HepG2 (cell line): Measurements from ENCODE around the gene GDF2. TPM values are rescaled to one million over a fixed set of nuclear protein-coding genes. Genes with fewer than 3 reads are reported as not detected.

Source experiments
- ATAC-seq: fragments of 200-7000 bp; cut with Tn5 transposase; 3 replicates; pipeline ENCODE4 v1.9.1; 2020; ENCODE audit warnings: mild to moderate bottlenecking, moderate library complexity
- BruUV-seq: library from RNA; stranded (reverse); fragments of 400-500 nt; replicated peaks from 2 replicates; lab custom pipeline; 2021; lab: Mats Ljungman, UMichigan
- CTCF ChIA-PET: fragments of 300-600 bp; formaldehyde crosslinking; extraction: SDS; loops from one replicate; lab custom pipeline; 2021; ENCODE audit warnings: low total read pairs, inconsistent platforms, low intra/inter-chr PET ratio; lab: Yijun Ruan, JAX
- POLR2A ChIA-PET: fragments of 350-600 bp; sonication (Branson Sonifier 250); formaldehyde crosslinking; loops from one replicate; lab custom pipeline; 2020; ENCODE audit warnings: antibody characterized with exemption, inconsistent platforms; lab: Yijun Ruan, JAX
- DNase-seq: peaks from one replicate; pipeline ENCODE4 v3.0.0-alpha.2; 2015; ENCODE audit warnings: low spot score
- FAIRE-seq: peaks from 3 replicates; lab custom pipeline; 2011; peaks lifted over from hg19 to GRCh38; lab: Jason Lieb, UNC
- H2AFZ ChIP-seq: one replicate; pipeline ENCODE4 v1.6.1; 2011; ENCODE audit warnings: low read length, inconsistent platforms
- H3K27ac ChIP-seq: fragments of 300-600 bp; 3 replicates; pipeline ENCODE4 v1.8.0; 2011; ENCODE audit warnings: mixed run types, mild to moderate bottlenecking, mixed read lengths, low read length, inconsistent platforms; ENCODE audit not compliant: insufficient read depth; ENCODE audit errors: extremely low read length
- H3K27me3 ChIP-seq, 2 experiments: fragments of 200-600 bp in 1 of 2; 2 replicates in 1 of 2; 3 replicates in 1 of 2; pipeline versions ENCODE4 v1.6.0 to v1.8.0; 2011; ENCODE audit warnings: low read length in 2 of 2, mild to moderate bottlenecking in 2 of 2, moderate library complexity in 2 of 2, inconsistent platforms in 1 of 2; ENCODE audit not compliant: insufficient read depth in 2 of 2, control insufficient read depth in 1 of 2
- H3K36me3 ChIP-seq, 2 experiments: fragments of 200-600 bp in 1 of 2; replicated peaks in 1 of 2; 2 replicates in 1 of 2; 3 replicates in 1 of 2; pipeline versions ENCODE4 v1.5.1 to v1.8.0; 2011; ENCODE audit warnings: low read length in 2 of 2, inconsistent platforms in 1 of 2; ENCODE audit not compliant: insufficient read depth in 2 of 2, control insufficient read depth in 1 of 2
- H3K4me1 ChIP-seq: 2 replicates; pipeline ENCODE4 v1.5.1; 2012; ENCODE audit warnings: low read length, inconsistent platforms; ENCODE audit not compliant: insufficient read depth
- H3K4me2 ChIP-seq: 2 replicates; pipeline ENCODE4 v1.6.0; 2011; ENCODE audit warnings: low read depth, low read length, inconsistent platforms
- H3K4me3 ChIP-seq, 3 experiments: fragments of 200-600 bp in 1 of 3; sonication (generic), shearing (Covaris generic) in 1 of 3; replicated peaks in 1 of 3; 2 replicates each; pipeline ENCODE4 v1.5.1; 2011 to 2016; ENCODE audit warnings: low read length in 3 of 3, inconsistent platforms in 2 of 3, low read depth in 2 of 3, mild to moderate bottlenecking in 2 of 3, control low read depth in 1 of 3, mixed read lengths in 1 of 3; ENCODE audit not compliant: insufficient read depth in 1 of 3
- H3K79me2 ChIP-seq: one replicate; pipeline ENCODE4 v1.6.1; 2011; ENCODE audit warnings: low read length, inconsistent platforms; ENCODE audit not compliant: insufficient read depth
- H3K9ac ChIP-seq: 2 replicates; pipeline ENCODE4 v1.6.0; 2011; ENCODE audit warnings: mild to moderate bottlenecking, low read depth, low read length, inconsistent platforms; ENCODE audit not compliant: insufficient read depth
- H3K9me3 ChIP-seq: 2 replicates; pipeline ENCODE4 v1.5.1; 2012; ENCODE audit warnings: mild to moderate bottlenecking, low read length
- H4K20me1 ChIP-seq: 2 replicates; pipeline ENCODE4 v1.6.0; 2011; ENCODE audit warnings: inconsistent platforms, mild to moderate bottlenecking, low read length, moderate library complexity; ENCODE audit not compliant: insufficient read depth
- CCDC6 ChIP-seq: sonication (generic); formaldehyde crosslinking; IDR thresholded peaks from 2 replicates; pipeline ENCODE4 v1.8.1; 2022; ENCODE audit warnings: mild to moderate bottlenecking, missing genetic modification reagents, moderate library complexity
- CEBPB ChIP-seq: IDR thresholded peaks from 2 replicates; pipeline ENCODE4 v1.6.1; 2011; ENCODE audit warnings: low read depth, low read length, improper control_type of control experiment, borderline replicate concordance
- ELF4 ChIP-seq: sonication (generic); formaldehyde crosslinking; IDR thresholded peaks from 2 replicates; pipeline ENCODE4 v1.5.0; 2020; ENCODE audit warnings: missing genetic modification reagents, mild to moderate bottlenecking, moderate library complexity, borderline replicate concordance
- GMEB2 ChIP-seq: IDR thresholded peaks from 2 replicates; pipeline ENCODE4 v1.6.1; 2016; ENCODE audit warnings: missing biosample characterization, missing genetic modification reagents, low read depth
- GTF3A ChIP-seq: sonication (generic); formaldehyde crosslinking; conservative IDR thresholded peaks from 2 replicates; pipeline ENCODE4 v1.4.0; 2020; ENCODE audit warnings: mild to moderate bottlenecking, missing genetic modification reagents
- KLF11 ChIP-seq: IDR thresholded peaks from 2 replicates; pipeline ENCODE4 v1.6.1; 2016; ENCODE audit warnings: missing compliant biosample characterization
- PCBP2 ChIP-seq: fragments of 200-400 bp; formaldehyde crosslinking; optimal IDR thresholded peaks from 2 replicates; pipeline ENCODE3; 2018; ENCODE audit warnings: low read length, low read depth; ENCODE audit not compliant: poor library complexity, severe bottlenecking
- SKI ChIP-seq: fragments of 450-650 bp; IDR thresholded peaks from one replicate; pipeline ENCODE4 v1.6.1; 2018; ENCODE audit warnings: mild to moderate bottlenecking; ENCODE audit not compliant: partially characterized antibody
- TMF1 ChIP-seq: sonication (generic); formaldehyde crosslinking; IDR thresholded peaks from 2 replicates; pipeline ENCODE4 v1.8.1; 2022; ENCODE audit warnings: low read depth, missing genetic modification reagents
- ZBTB44 ChIP-seq: sonication (generic); formaldehyde crosslinking; IDR thresholded peaks from 2 replicates; pipeline ENCODE4 v1.4.0; 2020; ENCODE audit warnings: missing genetic modification reagents
- ZBTB49 ChIP-seq: sonication (generic); formaldehyde crosslinking; IDR thresholded peaks from 2 replicates; pipeline ENCODE4 v1.4.0; 2020; ENCODE audit warnings: missing genetic modification reagents, borderline replicate concordance
- ZFP36L2 ChIP-seq: sonication (generic); formaldehyde crosslinking; IDR thresholded peaks from 2 replicates; pipeline ENCODE4 v1.4.0; 2020; ENCODE audit warnings: missing genetic modification reagents
- ZFP37 ChIP-seq: sonication (generic); formaldehyde crosslinking; IDR thresholded peaks from 2 replicates; pipeline ENCODE4 v1.4.0; 2020; ENCODE audit warnings: missing genetic modification reagents, borderline replicate concordance
- ZNF431 ChIP-seq: sonication (generic); formaldehyde crosslinking; IDR thresholded peaks from 2 replicates; pipeline ENCODE4 v1.9.0; 2022; ENCODE audit warnings: missing genetic modification reagents, low read depth, mild to moderate bottlenecking, borderline replicate concordance
- ZNF572 ChIP-seq: sonication (generic); formaldehyde crosslinking; IDR thresholded peaks from 2 replicates; pipeline ENCODE4 v1.5.1; 2020; ENCODE audit warnings: mild to moderate bottlenecking, missing genetic modification reagents
- ZNF577 ChIP-seq: sonication (generic); formaldehyde crosslinking; IDR thresholded peaks from 2 replicates; pipeline ENCODE4 v1.4.0; 2020; ENCODE audit warnings: mild to moderate bottlenecking, low read depth, missing genetic modification reagents, borderline replicate concordance
- ZNF720 ChIP-seq: sonication (generic); formaldehyde crosslinking; IDR thresholded peaks from 2 replicates; pipeline ENCODE4 v1.4.0; 2020; ENCODE audit warnings: missing genetic modification reagents
- ZSCAN20 ChIP-seq: sonication (generic); formaldehyde crosslinking; IDR thresholded peaks from 2 replicates; pipeline ENCODE4 v1.4.0; 2020; ENCODE audit warnings: missing genetic modification reagents, mild to moderate bottlenecking, borderline replicate concordance
- ZSCAN30 ChIP-seq: sonication (generic); formaldehyde crosslinking; IDR thresholded peaks from 2 replicates; pipeline ENCODE4 v1.5.0; 2020; ENCODE audit warnings: mild to moderate bottlenecking, missing genetic modification reagents
- WGBS: methylation state at CpG from one replicate; pipeline ENCODE4 v1.1.6; 2017; ENCODE audit warnings: low lambda C conversion rate; 5-methylcytosine and 5-hydroxymethylcytosine counted together
- in situ Hi-C: cut with HindIII; loops from 2 replicates; pipeline ENCODE4 v1.10.0; 2017; ENCODE audit warnings: low pct_unique_long_range_greater_than_20kb; ENCODE audit not compliant: extremely low pct_ligation_motif_present
- intact Hi-C: fragments of 100-400 bp; cut with micrococcal nuclease; formaldehyde crosslinking; loops from one replicate; pipeline ENCODE4 v1.10.0; 2022; ENCODE audit not compliant: unreplicated experiment
- polyA plus RNA-seq, 8 experiments: library from polyadenylated mRNA; depleted of rRNA in 3 of 8; stranded (reverse) in 7 of 8; unstranded in 1 of 8; fragments of >200 nt; fragmentation: Illumina TruSeq in 4 of 8; extraction: Trizol in 4 of 8; gene quantifications; 2 replicates each; pipeline versions ENCODE4 v1.2.1 to v1.2.3, GENCODE V29; 2011 to 2016; ENCODE audit warnings: low read depth in 4 of 8, missing spikeins in 1 of 8, mixed read lengths in 1 of 8; ENCODE audit not compliant: insufficient read depth in 1 of 8
- total RNA-seq, 5 experiments: library from RNA; depleted of rRNA; stranded (reverse); fragments of >200 nt; fragmentation: Illumina TruSeq; extraction: Trizol; gene quantifications; 2 replicates each; pipeline ENCODE4 v1.2.3, GENCODE V29; 2016; ENCODE audit warnings: low read depth in 1 of 5

Gene GDF2
- total and polyA plus RNA-seq, 2 of the 13 experiments (the other 11 are each of a cell fraction or from before 2014, with no cell fraction given), result not detected

- Histone ChIP-seq H3K4me1 (no peaks in the 10 kb centered on the region), H3K4me2 (no peak overlapping the region), H3K27me3 (peaks cover 3 to 17% of the 10 kb centered on the region in 2 experiments; a peak in 3 of 5 replicates), H2AFZ (no peak overlapping the region), H3K36me3 (no peaks in the 10 kb centered on the region), H4K20me1 (no peaks in the 10 kb centered on the region), H3K79me2 (no peaks in the 10 kb centered on the region), H3K4me3 (no peak overlapping the region), H3K9me3 (no peaks in the 10 kb centered on the region), H3K27ac (no peak overlapping the region), H3K9ac (no peak overlapping the region)
- 0% methylated on average over 1 of the region's 6 CpGs for WGBS
- TF ChIP-seq ELF4 (CRISPR knock-in tag), result no peak
- no peak for TF ChIP-seq CEBPB
- TF ChIP-seq ZSCAN30 (CRISPR knock-in tag), result no peak
- no peak for TF ChIP-seq PCBP2
- TF ChIP-seq GTF3A (CRISPR knock-in tag), result no peak
- no peak for TF ChIP-seq ZBTB44
- no peak for TF ChIP-seq GMEB2 (CRISPR knock-in tag)
- TF ChIP-seq ZFP36L2, result no peak
- no peak for TF ChIP-seq ZFP37
- TF ChIP-seq CCDC6 (CRISPR knock-in tag), result no peak
- TF ChIP-seq ZBTB49, result no peak
- no peak for TF ChIP-seq ZSCAN20 (CRISPR knock-in tag)
- no peak for TF ChIP-seq ZNF720 (CRISPR knock-in tag)
- TF ChIP-seq ZNF431 (CRISPR knock-in tag), result no peak
- no peak for TF ChIP-seq SKI
- TF ChIP-seq ZNF577, result no peak
- TF ChIP-seq ZNF572, result no peak
- no peak for TF ChIP-seq TMF1 (CRISPR knock-in tag)
- no peak for TF ChIP-seq KLF11
- ChIA-PET CTCF (no interaction called here), POLR2A (no interaction called here)
- ATAC-seq (no peak), FAIRE-seq (no peak), DNase-seq (no peak)
- intact Hi-C loops (no loop called here), in situ Hi-C loops (no loop called here)
- BruUV-seq, result no TSS peak
These were observed 32.3 kb upstream of the GDF2 start for GRCh38 chr10:47289921-47290320.
